ENCODE results near the gene CASP6.

CASP6 gene

GRCh38 chr4:109718759-109719158, 15.5 kb upstream of the CASP6 start:
- H3K9me3 ChIP-seq (ENCODE audit: low read length), result no peaks in the 10 kb centered on the region

GRCh38 chr4:109713500-109713899, 10.3 kb upstream of the CASP6 start:
- Histone ChIP-seq H3K9ac (ENCODE audit: low read length) (no peak overlapping the region), H3K27ac (ENCODE audit: low read depth, low read length) (no peak overlapping the region), H3K27me3 (ENCODE audit: control insufficient read depth in 1 of 2, insufficient read depth in 2 of 2, low read length in 2 of 2) (no peaks in the 10 kb centered on the region), H3K36me3 (ENCODE audit: insufficient read depth, low read length) (peaks cover 27% of the 10 kb centered on the region), H3K4me1 (ENCODE audit: insufficient read depth, low read length) (no peaks in the 10 kb centered on the region), H3K9me3 (ENCODE audit: low read length) (no peaks in the 10 kb centered on the region), H3K4me3 (ENCODE audit: low read depth in 1 of 2, low read length in 2 of 2) (no peak overlapping the region)

More at GRCh38 chr4:109718759-109719158, 15.5 kb upstream of the CASP6 start:
- Histone ChIP-seq H3K27me3 (ENCODE audit: control insufficient read depth in 1 of 2, insufficient read depth in 2 of 2, low read length in 2 of 2) (no peaks in the 10 kb centered on the region), H3K9ac (ENCODE audit: low read length) (no peak overlapping the region), H3K4me3 (ENCODE audit: low read depth in 1 of 2, low read length in 2 of 2) (no peak overlapping the region), H3K36me3 (ENCODE audit: insufficient read depth, low read length) (peaks cover 27% of the 10 kb centered on the region), H3K27ac (ENCODE audit: low read depth, low read length) (no peak overlapping the region), H3K4me1 (ENCODE audit: insufficient read depth, low read length) (no peaks in the 10 kb centered on the region)

- no peaks in the 10 kb centered on the region for H3K27me3 ChIP-seq (ENCODE audit: control insufficient read depth in 1 of 2, insufficient read depth in 2 of 2, low read length in 2 of 2)
- no peaks in the 10 kb centered on the region for H3K4me1 ChIP-seq (ENCODE audit: insufficient read depth, low read length)
- no peaks in the 10 kb centered on the region for H3K9me3 ChIP-seq (ENCODE audit: low read length)
- H3K4me3 ChIP-seq (ENCODE audit: low read depth in 1 of 2, low read length in 2 of 2), result no peak overlapping the region
- peaks cover under 1% of the 10 kb centered on the region for H3K36me3 ChIP-seq (ENCODE audit: insufficient read depth, low read length)
- no peak overlapping the region for H3K27ac ChIP-seq (ENCODE audit: low read depth, low read length)
- no peak overlapping the region for H3K9ac ChIP-seq (ENCODE audit: low read length)
Observed at GRCh38 chr4:109708990-109709389, 5.7 kb upstream of the CASP6 start.

- Histone ChIP-seq H3K4me1 (ENCODE audit: insufficient read depth, low read length) (no peaks in the 10 kb centered on the region), H3K27ac (ENCODE audit: low read depth, low read length) (no peak overlapping the region), H3K27me3 (ENCODE audit: control insufficient read depth in 1 of 2, insufficient read depth in 2 of 2, low read length in 2 of 2) (no peaks in the 10 kb centered on the region), H3K4me3 (ENCODE audit: low read depth in 1 of 2, low read length in 2 of 2) (no peak overlapping the region), H3K9me3 (ENCODE audit: low read length) (no peaks in the 10 kb centered on the region), H3K9ac (ENCODE audit: low read length) (no peak overlapping the region), H3K36me3 (ENCODE audit: insufficient read depth, low read length) (no peaks in the 10 kb centered on the region)
Observed at GRCh38 chr4:109708435-109708834, 5.2 kb upstream of the CASP6 start.

GRCh38 chr4:109703664-109704361, 568 bp upstream of the CASP6 start:
- no peaks in the 10 kb centered on the region for H3K9me3 ChIP-seq (ENCODE audit: low read length)
- H3K9ac ChIP-seq (ENCODE audit: low read length), result peak overlapping the region; percentile 46
- H3K27me3 ChIP-seq (ENCODE audit: control insufficient read depth in 1 of 2, insufficient read depth in 2 of 2, low read length in 2 of 2), result no peaks in the 10 kb centered on the region
- peaks cover 12% of the 10 kb centered on the region for H3K4me1 ChIP-seq (ENCODE audit: insufficient read depth, low read length)
- no peaks in the 10 kb centered on the region for H3K36me3 ChIP-seq (ENCODE audit: insufficient read depth, low read length)
- no peak overlapping the region for H3K27ac ChIP-seq (ENCODE audit: low read depth, low read length)
- H3K4me3 ChIP-seq (ENCODE audit: low read depth in 1 of 2, low read length in 2 of 2), result peak overlapping the region; percentile 82 to 84

GRCh38 chr4:109701566-109702410, 1.5 kb downstream of the CASP6 start:
- Histone ChIP-seq H3K36me3 (ENCODE audit: insufficient read depth, low read length) (no peaks in the 10 kb centered on the region), H3K4me1 (ENCODE audit: insufficient read depth, low read length) (peaks cover 12% of the 10 kb centered on the region), H3K27me3 (ENCODE audit: control insufficient read depth in 1 of 2, insufficient read depth in 2 of 2, low read length in 2 of 2) (no peaks in the 10 kb centered on the region), H3K4me3 (ENCODE audit: low read depth in 1 of 2, low read length in 2 of 2) (peak overlapping the region in 1 of 2 donors; percentile 84), H3K27ac (ENCODE audit: low read depth, low read length) (no peak overlapping the region), H3K9me3 (ENCODE audit: low read length) (no peaks in the 10 kb centered on the region), H3K9ac (ENCODE audit: low read length) (peak overlapping the region; percentile 46)

GRCh38 chr4:109699553-109700225, 3.6 kb downstream of the CASP6 start:
- H3K36me3 ChIP-seq (ENCODE audit: insufficient read depth, low read length), result peaks cover 9% of the 10 kb centered on the region
- no peak overlapping the region for H3K9ac ChIP-seq (ENCODE audit: low read length)
- H3K27ac ChIP-seq (ENCODE audit: low read depth, low read length), result no peak overlapping the region
- H3K4me1 ChIP-seq (ENCODE audit: insufficient read depth, low read length), result peaks cover 12% of the 10 kb centered on the region
- H3K9me3 ChIP-seq (ENCODE audit: low read length), result no peaks in the 10 kb centered on the region
- H3K27me3 ChIP-seq (ENCODE audit: control insufficient read depth in 1 of 2, insufficient read depth in 2 of 2, low read length in 2 of 2), result no peaks in the 10 kb centered on the region
- no peak overlapping the region for H3K4me3 ChIP-seq (ENCODE audit: low read depth in 1 of 2, low read length in 2 of 2)

GRCh38 chr4:109698656-109699055, 4.6 kb downstream of the CASP6 start:
- Histone ChIP-seq H3K4me3 (ENCODE audit: low read depth in 1 of 2, low read length in 2 of 2) (no peak overlapping the region), H3K36me3 (ENCODE audit: insufficient read depth, low read length) (peaks cover 9% of the 10 kb centered on the region), H3K9me3 (ENCODE audit: low read length) (no peaks in the 10 kb centered on the region), H3K27me3 (ENCODE audit: control insufficient read depth in 1 of 2, insufficient read depth in 2 of 2, low read length in 2 of 2) (no peaks in the 10 kb centered on the region), H3K9ac (ENCODE audit: low read length) (no peak overlapping the region), H3K27ac (ENCODE audit: low read depth, low read length) (no peak overlapping the region), H3K4me1 (ENCODE audit: insufficient read depth, low read length) (peaks cover 12% of the 10 kb centered on the region)

GRCh38 chr4:109691411-109691920, 11.8 kb downstream of the CASP6 start:
- H3K4me1 ChIP-seq (ENCODE audit: insufficient read depth, low read length), result no peaks in the 10 kb centered on the region
- no peak overlapping the region for H3K4me3 ChIP-seq (ENCODE audit: low read depth in 1 of 2, low read length in 2 of 2)
- peaks cover 38% of the 10 kb centered on the region for H3K36me3 ChIP-seq (ENCODE audit: insufficient read depth, low read length)
- no peaks in the 10 kb centered on the region for H3K27me3 ChIP-seq (ENCODE audit: control insufficient read depth in 1 of 2, insufficient read depth in 2 of 2, low read length in 2 of 2)
- no peak overlapping the region for H3K9ac ChIP-seq (ENCODE audit: low read length)
- no peak overlapping the region for H3K27ac ChIP-seq (ENCODE audit: low read depth, low read length)
- no peaks in the 10 kb centered on the region for H3K9me3 ChIP-seq (ENCODE audit: low read length)

GRCh38 chr4:109690690-109691410, 12.4 kb downstream of the CASP6 start:
- H3K4me1 ChIP-seq (ENCODE audit: insufficient read depth, low read length), result no peaks in the 10 kb centered on the region
- peaks cover 33% of the 10 kb centered on the region for H3K36me3 ChIP-seq (ENCODE audit: insufficient read depth, low read length)
- H3K27me3 ChIP-seq (ENCODE audit: control insufficient read depth in 1 of 2, insufficient read depth in 2 of 2, low read length in 2 of 2), result no peaks in the 10 kb centered on the region
- H3K9me3 ChIP-seq (ENCODE audit: low read length), result no peaks in the 10 kb centered on the region
- no peak overlapping the region for H3K9ac ChIP-seq (ENCODE audit: low read length)
- H3K27ac ChIP-seq (ENCODE audit: low read depth, low read length), result no peak overlapping the region
- no peak overlapping the region for H3K4me3 ChIP-seq (ENCODE audit: low read depth in 1 of 2, low read length in 2 of 2)

- H3K9me3 ChIP-seq (ENCODE audit: low read length), result no peaks in the 10 kb centered on the region
- H3K36me3 ChIP-seq (ENCODE audit: insufficient read depth, low read length), result peaks cover 5% of the 10 kb centered on the region
- no peaks in the 10 kb centered on the region for H3K4me1 ChIP-seq (ENCODE audit: insufficient read depth, low read length)
- H3K27me3 ChIP-seq (ENCODE audit: control insufficient read depth in 1 of 2, insufficient read depth in 2 of 2, low read length in 2 of 2), result no peaks in the 10 kb centered on the region
- no peak overlapping the region for H3K4me3 ChIP-seq (ENCODE audit: low read depth in 1 of 2, low read length in 2 of 2)
- no peak overlapping the region for H3K27ac ChIP-seq (ENCODE audit: low read depth, low read length)
- H3K9ac ChIP-seq (ENCODE audit: low read length), result no peak overlapping the region
Observed at GRCh38 chr4:109684727-109685126, 18.5 kb downstream of the CASP6 start.
